Subcutaneous adipose tissue (tissue), 4 donors: ENCODE results near the gene C3orf49. TPM values are rescaled to one million over a fixed set of nuclear protein-coding genes. Genes with fewer than 3 reads are reported as not detected.

ENCODE experiments used
- CTCF ChIP-seq: fragments of 450-650 bp; IDR thresholded peaks from one replicate; pipeline ENCODE4 v1.5.1; 2016; ENCODE audit warnings: low read depth, mild to moderate bottlenecking, control low read depth, antibody characterized with exemption, moderate library complexity
- total RNA-seq, 4 donors: library from RNA; depleted of rRNA; stranded (reverse); fragments of >200 nt; gene quantifications; one replicate each; pipeline ENCODE4 v1.1.0, GENCODE V29; 2016

C3orf49 gene
- total RNA-seq, 4 donors from 2014 or later: not detected

- no peak for TF ChIP-seq CTCF
These were observed 19.0 kb upstream of the C3orf49 start for GRCh38 chr3:63800097-63800496.

DNA sequence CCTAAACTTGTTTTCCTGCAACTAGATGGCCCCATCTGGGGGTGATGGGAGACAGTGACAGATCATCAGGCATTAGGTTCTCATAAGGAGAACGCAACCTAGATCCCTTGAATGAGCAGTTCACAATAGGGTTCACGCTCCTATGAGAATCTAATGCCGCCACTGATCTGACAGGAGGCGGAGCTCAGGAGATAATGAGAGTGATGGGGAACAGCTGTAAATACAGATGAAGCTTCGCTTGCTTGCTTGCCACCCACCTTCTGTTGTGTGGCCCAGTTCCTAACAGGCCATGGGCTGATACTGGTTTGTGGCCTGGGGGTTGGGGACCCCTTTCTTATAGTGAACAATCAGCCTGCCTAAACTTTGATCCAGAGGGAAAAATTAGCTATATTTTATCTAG is 15.2 kb upstream of the C3orf49 start:
- TF ChIP-seq CTCF: no peak

DNA sequence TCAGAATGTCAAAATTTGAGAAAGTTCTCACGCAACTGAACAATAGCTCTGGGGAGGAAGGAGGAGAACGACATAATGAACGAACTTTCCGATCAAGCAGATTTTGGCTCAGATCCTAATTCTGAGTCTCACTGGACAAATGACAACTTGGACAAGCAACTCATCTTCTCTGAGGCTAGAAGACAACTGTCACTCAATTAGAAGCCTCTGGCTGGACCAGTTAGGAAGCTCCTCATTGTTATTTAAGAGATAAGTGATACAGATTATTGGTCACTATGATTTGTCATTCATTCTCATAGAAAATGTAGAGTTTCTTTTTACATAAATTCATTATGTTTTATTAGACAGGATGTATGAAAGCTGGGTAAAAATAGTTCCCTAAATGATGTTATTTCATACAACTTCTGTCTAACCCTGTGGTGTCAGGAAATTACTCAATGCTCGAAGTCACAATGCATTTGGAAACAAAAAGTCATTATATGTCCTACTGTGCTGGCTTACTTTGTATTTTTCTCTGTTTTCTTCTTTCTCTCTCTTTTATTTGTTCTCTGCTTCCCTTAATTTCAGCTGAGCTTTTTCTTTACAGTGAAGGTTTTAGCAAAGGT is 11.0 kb upstream of the C3orf49 start:
- no peak for TF ChIP-seq CTCF

DNA sequence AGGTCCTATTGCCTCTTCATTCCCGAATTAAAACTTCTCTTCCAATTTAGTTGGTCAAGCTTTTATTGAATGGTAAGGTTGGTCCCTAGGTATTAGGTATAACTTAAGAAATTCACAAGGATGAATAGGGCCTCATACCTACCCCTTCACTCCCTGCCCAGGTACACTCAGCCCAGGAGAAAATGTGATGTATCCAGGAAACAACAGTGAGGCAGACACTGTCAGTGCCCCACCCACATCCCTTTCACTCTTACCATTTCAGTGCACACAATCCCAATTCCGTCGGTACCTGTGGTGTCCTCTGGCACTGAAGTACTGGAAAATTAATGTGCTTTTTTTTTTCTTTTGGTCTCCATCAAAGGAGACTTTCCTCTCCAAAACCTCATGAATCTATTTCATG is 10.5 kb upstream of the C3orf49 start:
- TF ChIP-seq CTCF: no peak

GRCh38 chr3:63809607-63810006 is 9.5 kb upstream of the C3orf49 start:
- TF ChIP-seq CTCF: no peak

- no peak for TF ChIP-seq CTCF
These were observed 4.9 kb upstream of the C3orf49 start for GRCh38 chr3:63814237-63814636.

GRCh38 chr3:63817225-63817624 is 1.9 kb upstream of the C3orf49 start:
- no peak for TF ChIP-seq CTCF
